Measurements from ENCODE around the gene TARBP1.

The TARBP1 gene

GRCh38 chr1:234484218-234484617, 5.2 kb upstream of the TARBP1 start:
- DNase-seq, result no peak

GRCh38 chr1:234481771-234482170, 2.8 kb upstream of the TARBP1 start:
- no peak for DNase-seq

GRCh38 chr1:234479866-234480265, 887 bp upstream of the TARBP1 start:
- DNase-seq, result no peak

- DNase-seq, result no peak
These were observed 256 bp upstream of the TARBP1 start for GRCh38 chr1:234479310-234479559.

- DNase-seq, result peak; percentile 52
These were observed 863 bp downstream of the TARBP1 start for GRCh38 chr1:234478152-234478480.

GRCh38 chr1:234477386-234478151, 1.4 kb downstream of the TARBP1 start:
- no peak for DNase-seq

GRCh38 chr1:234476172-234476571, 2.8 kb downstream of the TARBP1 start:
- DNase-seq, result no peak

- DNase-seq, result no peak
These were observed 3.7 kb downstream of the TARBP1 start for GRCh38 chr1:234475167-234475793.

GRCh38 chr1:234474375-234474774, 4.6 kb downstream of the TARBP1 start:
- DNase-seq, result no peak

GRCh38 chr1:234473118-234473517, 5.9 kb downstream of the TARBP1 start:
- no peak for DNase-seq

- DNase-seq, result no peak
These were observed 9.6 kb downstream of the TARBP1 start for GRCh38 chr1:234469376-234469775.

GRCh38 chr1:234468580-234468979, 10.4 kb downstream of the TARBP1 start:
- no peak for DNase-seq

GRCh38 chr1:234467821-234468220, 11.2 kb downstream of the TARBP1 start:
- no peak for DNase-seq

- no peak for DNase-seq
These were observed 12.0 kb downstream of the TARBP1 start for GRCh38 chr1:234466945-234467344.

GRCh38 chr1:234463749-234464148, 15.2 kb downstream of the TARBP1 start:
- DNase-seq, result no peak

- no peak for DNase-seq
These were observed 18.3 kb downstream of the TARBP1 start for GRCh38 chr1:234460652-234461051.

- no peak for DNase-seq
These were observed 20.5 kb downstream of the TARBP1 start for GRCh38 chr1:234458352-234459017.

- no peak for DNase-seq
These were observed 24.1 kb downstream of the TARBP1 start for GRCh38 chr1:234454926-234455325.

- DNase-seq, result no peak
These were observed 26.5 kb downstream of the TARBP1 start for GRCh38 chr1:234452406-234452965.

GRCh38 chr1:234440348-234440747, 38.6 kb downstream of the TARBP1 start:
- no peak for DNase-seq

- DNase-seq, result no peak
These were observed 40.4 kb downstream of the TARBP1 start for GRCh38 chr1:234438579-234438978.

- DNase-seq, result no peak
These were observed 41.4 kb downstream of the TARBP1 start for GRCh38 chr1:234437423-234438171.

GRCh38 chr1:234435620-234436019, 43.4 kb downstream of the TARBP1 start:
- DNase-seq, result no peak

GRCh38 chr1:234434706-234435105, 44.3 kb downstream of the TARBP1 start:
- no peak for DNase-seq

Data from activated CD4-positive, alpha-beta T cell treated with anti-CD3 and anti-CD28 coated beads for 1 hour (primary cell).